Measurements from ENCODE around the gene ST6GALNAC3. TPM values are rescaled to one million over a fixed set of nuclear protein-coding genes. Genes with fewer than 3 reads are reported as not detected.

Gene ST6GALNAC3
- total and polyA plus RNA-seq, 2 donors from 2014 or later = 8.8 to 15.8 TPM

- H3K9ac ChIP-seq (ENCODE audit: low read length in 3 of 3) = no peak overlapping the region
- no peak for DNase-seq
- H3K27ac ChIP-seq (ENCODE audit: low read depth in 2 of 2, low read length in 2 of 2) = no peak overlapping the region
- no peaks in the 10 kb centered on the region for H3K9me3 ChIP-seq (ENCODE audit: control insufficient read depth in 2 of 3, insufficient read depth in 1 of 3, low read length in 3 of 3)
- no peak overlapping the region for H3K4me3 ChIP-seq (ENCODE audit: low read length in 3 of 3)
- intact Hi-C loops (cut with DNase I) = no loop called here
- H3K27me3 ChIP-seq (ENCODE audit: control insufficient read depth, insufficient read depth, low read length) = no peaks in the 10 kb centered on the region
- H3K4me1 ChIP-seq (ENCODE audit: control insufficient read depth in 2 of 3, insufficient read depth in 2 of 3, low read depth in 1 of 3, low read length in 3 of 3) = no peaks in the 10 kb centered on the region
- TF ChIP-seq CTCF (IDR thresholded peaks at IDR 0.05; ENCODE audit: borderline replicate concordance, extremely low read depth, insufficient read depth) = no peak
- FAIRE-seq = no peak
- no peaks in the 10 kb centered on the region for H3K36me3 ChIP-seq (ENCODE audit: control insufficient read depth in 2 of 3, insufficient read depth in 3 of 3, low read length in 3 of 3)
These were observed 509.4 kb downstream of the ST6GALNAC3 start for GRCh38 chr1:76583875-76584477.

- intact Hi-C loops (cut with DNase I) = no loop called here
- FAIRE-seq (no peak), DNase-seq (no peak)
- Histone ChIP-seq H3K36me3 (ENCODE audit: control insufficient read depth in 2 of 3, insufficient read depth in 3 of 3, low read length in 3 of 3) (no peaks in the 10 kb centered on the region), H3K4me1 (ENCODE audit: control insufficient read depth in 2 of 3, insufficient read depth in 2 of 3, low read depth in 1 of 3, low read length in 3 of 3) (no peaks in the 10 kb centered on the region), H3K27ac (ENCODE audit: low read depth in 2 of 2, low read length in 2 of 2) (no peak overlapping the region), H3K9me3 (ENCODE audit: control insufficient read depth in 2 of 3, insufficient read depth in 1 of 3, low read length in 3 of 3) (no peaks in the 10 kb centered on the region), H3K27me3 (ENCODE audit: control insufficient read depth, insufficient read depth, low read length) (no peaks in the 10 kb centered on the region), H3K4me3 (ENCODE audit: low read length in 3 of 3) (no peak overlapping the region), H3K9ac (ENCODE audit: low read length in 3 of 3) (no peak overlapping the region)
- TF ChIP-seq CTCF (IDR thresholded peaks at IDR 0.05; ENCODE audit: borderline replicate concordance, extremely low read depth, insufficient read depth) = no peak
These were observed 511.6 kb downstream of the ST6GALNAC3 start for GRCh38 chr1:76585980-76586674.

- no peak overlapping the region for H3K4me3 ChIP-seq (ENCODE audit: low read length in 3 of 3)
- TF ChIP-seq CTCF (IDR thresholded peaks at IDR 0.05; ENCODE audit: borderline replicate concordance, extremely low read depth, insufficient read depth) = no peak
- H3K27me3 ChIP-seq (ENCODE audit: control insufficient read depth, insufficient read depth, low read length) = no peaks in the 10 kb centered on the region
- no peaks in the 10 kb centered on the region for H3K36me3 ChIP-seq (ENCODE audit: control insufficient read depth in 2 of 3, insufficient read depth in 3 of 3, low read length in 3 of 3)
- intact Hi-C loops (cut with DNase I) = no loop called here
- H3K27ac ChIP-seq (ENCODE audit: low read depth in 2 of 2, low read length in 2 of 2) = no peak overlapping the region
- FAIRE-seq = no peak
- no peaks in the 10 kb centered on the region for H3K9me3 ChIP-seq (ENCODE audit: control insufficient read depth in 2 of 3, insufficient read depth in 1 of 3, low read length in 3 of 3)
- H3K9ac ChIP-seq (ENCODE audit: low read length in 3 of 3) = no peak overlapping the region
- DNase-seq = no peak
- no peaks in the 10 kb centered on the region for H3K4me1 ChIP-seq (ENCODE audit: control insufficient read depth in 2 of 3, insufficient read depth in 2 of 3, low read depth in 1 of 3, low read length in 3 of 3)
These were observed 512.7 kb downstream of the ST6GALNAC3 start for GRCh38 chr1:76587212-76587611.

Measured in kidney (tissue), 14 donors.